Measurements from ENCODE around the gene ADGRA1. TPM values are rescaled to one million over a fixed set of nuclear protein-coding genes. Genes with fewer than 3 reads are reported as not detected.

The ADGRA1 gene
- total and polyA plus RNA-seq, 2 of the 13 experiments (the other 11 are each of a cell fraction or from before 2014, with no cell fraction given): not detected

DNA sequence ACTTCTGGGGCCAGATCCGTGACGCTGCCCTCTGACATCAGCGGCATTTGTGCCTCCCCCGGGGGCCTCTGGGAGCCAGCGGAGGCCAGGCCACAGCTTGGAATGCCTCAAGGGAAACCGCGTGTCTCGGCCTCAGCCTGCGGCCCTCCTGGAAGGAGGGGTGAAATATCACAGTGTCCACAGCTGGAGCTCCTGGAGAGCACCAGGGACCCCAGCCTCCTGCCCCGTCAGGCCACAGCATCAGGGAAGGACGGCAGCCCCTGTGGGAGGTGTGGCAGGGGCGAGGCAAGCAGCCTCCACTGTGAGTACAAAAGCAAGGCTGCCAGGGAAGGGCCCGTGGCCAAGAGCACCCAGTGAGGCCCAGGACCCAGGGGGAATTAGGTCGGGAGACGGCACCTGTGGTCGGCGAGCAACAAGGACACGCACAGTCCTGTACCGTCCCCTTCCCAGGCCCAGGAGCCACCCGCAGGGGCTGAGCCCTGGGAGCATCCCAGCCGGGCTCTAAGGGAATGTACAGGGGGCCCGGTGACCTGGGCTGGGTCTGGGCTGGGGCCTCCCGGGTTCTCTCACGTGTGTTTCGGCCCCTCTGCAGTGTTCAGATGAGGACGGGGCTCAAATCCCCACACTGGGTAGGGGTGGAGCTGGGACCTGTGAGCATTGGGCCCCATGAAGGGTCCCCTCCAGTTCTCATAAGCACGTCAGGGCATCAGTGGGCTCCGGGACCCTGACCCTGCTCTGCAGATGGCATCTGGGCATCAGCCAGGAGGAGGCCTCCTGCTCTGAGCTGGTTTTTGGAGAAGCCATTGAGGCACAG lies 53.6 kb downstream of the ADGRA1 start:
- FAIRE-seq: no peak
- ATAC-seq: no peak; the same call in 1 of the 3 replicates
- Histone ChIP-seq H3K27me3 (ENCODE audit: control insufficient read depth in 1 of 2, insufficient read depth in 2 of 2, low read length in 2 of 2) (peaks cover 4 to 40% of the 10 kb centered on the region in 2 experiments), H3K4me3 (replicated peaks in 1 of 3; ENCODE audit: insufficient read depth in 1 of 3, low read depth in 2 of 3, low read length in 3 of 3) (no peak overlapping the region), H3K27ac (ENCODE audit: extremely low read length, insufficient read depth, low read length) (no peak overlapping the region), H2AFZ (ENCODE audit: low read length) (no peak overlapping the region), H3K4me2 (ENCODE audit: low read depth, low read length) (no peak overlapping the region), H3K9ac (ENCODE audit: insufficient read depth, low read depth, low read length) (no peak overlapping the region), H4K20me1 (ENCODE audit: insufficient read depth, low read length) (peaks cover 5% of the 10 kb centered on the region; the same call in 1 of the 2 replicates), H3K9me3 (ENCODE audit: low read length) (no peaks in the 10 kb centered on the region), H3K36me3 (replicated peaks in 1 of 2; ENCODE audit: control insufficient read depth in 1 of 2, insufficient read depth in 2 of 2, low read length in 2 of 2) (no peaks in the 10 kb centered on the region), H3K4me1 (ENCODE audit: insufficient read depth, low read length) (no peaks in the 10 kb centered on the region), H3K79me2 (ENCODE audit: insufficient read depth, low read length) (no peaks in the 10 kb centered on the region)
- in situ Hi-C loops (cut with HindIII; ENCODE audit: extremely low pct_ligation_motif_present, low pct_unique_long_range_greater_than_20kb): no loop called here
- DNase-seq (ENCODE audit: low spot score): no peak
- WGBS (ENCODE audit: low lambda C conversion rate): 27% methylated on average over 7 of the region's 28 CpGs
- CTCF ChIA-PET (ENCODE audit: low intra/inter-chr PET ratio, low total read pairs): no interaction called here
- intact Hi-C loops (cut with micrococcal nuclease; ENCODE audit: unreplicated experiment): no loop called here
- POLR2A ChIA-PET: no interaction called here
- TF ChIP-seq FOXO1 (CRISPR knock-in tag; IDR thresholded peaks at IDR 0.05) (no peak), ATAD3A (CRISPR knock-in tag; IDR thresholded peaks at IDR 0.05) (no peak), BHLHE40 (IDR thresholded peaks at IDR 0.05; ENCODE audit: low read length) (no peak), RFX5 (IDR thresholded peaks at IDR 0.05; ENCODE audit: low read depth, low read length) (no peak), RCOR2 (CRISPR knock-in tag; IDR thresholded peaks at IDR 0.05) (no peak), MAZ (IDR thresholded peaks at IDR 0.05; ENCODE audit: borderline replicate concordance, low read depth, low read length) (no peak), MAZ (CRISPR knock-in tag; IDR thresholded peaks at IDR 0.05; ENCODE audit: low read depth) (no peak), ZNF703 (CRISPR knock-in tag; IDR thresholded peaks at IDR 0.05; ENCODE audit: borderline replicate concordance) (no peak), ZNF678 (CRISPR knock-in tag; IDR thresholded peaks at IDR 0.05) (no peak)
- TF ChIP-seq, protein P1, sequence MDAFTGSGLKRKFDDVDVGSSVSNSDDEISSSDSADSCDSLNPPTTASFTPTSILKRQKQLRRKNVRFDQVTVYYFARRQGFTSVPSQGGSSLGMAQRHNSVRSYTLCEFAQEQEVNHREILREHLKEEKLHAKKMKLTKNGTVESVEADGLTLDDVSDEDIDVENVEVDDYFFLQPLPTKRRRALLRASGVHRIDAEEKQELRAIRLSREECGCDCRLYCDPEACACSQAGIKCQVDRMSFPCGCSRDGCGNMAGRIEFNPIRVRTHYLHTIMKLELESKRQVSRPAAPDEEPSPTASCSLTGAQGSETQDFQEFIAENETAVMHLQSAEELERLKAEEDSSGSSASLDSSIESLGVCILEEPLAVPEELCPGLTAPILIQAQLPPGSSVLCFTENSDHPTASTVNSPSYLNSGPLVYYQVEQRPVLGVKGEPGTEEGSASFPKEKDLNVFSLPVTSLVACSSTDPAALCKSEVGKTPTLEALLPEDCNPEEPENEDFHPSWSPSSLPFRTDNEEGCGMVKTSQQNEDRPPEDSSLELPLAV (CRISPR knock-in tag; conservative IDR thresholded peaks at IDR 0.05; ENCODE audit: low read depth): no peak
- no TSS peak for BruUV-seq (replicated peaks)

Data from HepG2 (cell line).